Trophoblast cell (in vitro differentiated cells and primary cell): ENCODE data around the gene MUC5AC.
A peak's percentile ranks its signal among the peaks of the same experiment; 100 is the strongest.

ENCODE experiments used
- DNase-seq, 2 donors: peaks; one replicate each; pipeline ENCODE4 v3.0.0-alpha.2; 2016
- H2AFZ ChIP-seq: 2 replicates; pipeline ENCODE4 v1.6.1; 2013; ENCODE audit warnings: low read length, moderate library complexity, mild to moderate bottlenecking; ENCODE audit not compliant: insufficient read depth, poor library complexity
- H2AK5ac ChIP-seq: 2 replicates; pipeline ENCODE4 v1.6.1; 2013; ENCODE audit warnings: mild to moderate bottlenecking, low read length
- H2BK120ac ChIP-seq: 2 replicates; pipeline ENCODE4 v1.6.1; 2013; ENCODE audit warnings: low read length, mild to moderate bottlenecking, moderate library complexity; ENCODE audit not compliant: insufficient read depth, poor library complexity
- H2BK12ac ChIP-seq: 2 replicates; pipeline ENCODE4 v1.6.1; 2013; ENCODE audit warnings: mild to moderate bottlenecking, low read length, moderate library complexity
- H2BK5ac ChIP-seq: 2 replicates; pipeline ENCODE4 v1.6.1; 2013; ENCODE audit warnings: low read length, low read depth, moderate library complexity, mild to moderate bottlenecking; ENCODE audit not compliant: poor library complexity
- H3K14ac ChIP-seq: 2 replicates; pipeline ENCODE4 v1.6.1; 2013; ENCODE audit warnings: mild to moderate bottlenecking, low read length
- H3K18ac ChIP-seq: 2 replicates; pipeline ENCODE4 v1.6.1; 2013; ENCODE audit warnings: mild to moderate bottlenecking, low read length
- H3K23ac ChIP-seq: 2 replicates; pipeline ENCODE4 v1.6.1; 2013; ENCODE audit warnings: low read length
- H3K27ac ChIP-seq: 2 replicates; pipeline ENCODE4 v1.5.1; 2013; ENCODE audit warnings: low read depth, mild to moderate bottlenecking, inconsistent platforms, low read length, moderate library complexity
- H3K27me3 ChIP-seq: 2 replicates; pipeline ENCODE4 v1.6.1; 2013; ENCODE audit warnings: inconsistent platforms, mild to moderate bottlenecking, low read length, moderate library complexity; ENCODE audit not compliant: insufficient read depth
- H3K36me3 ChIP-seq, 2 experiments: 1 replicate in 1 of 2; 2 replicates in 1 of 2; pipeline ENCODE4 v1.6.1; 2013; ENCODE audit warnings: low read length in 2 of 2, mild to moderate bottlenecking in 2 of 2, moderate library complexity in 1 of 2; ENCODE audit not compliant: insufficient read depth in 2 of 2, control insufficient read depth in 1 of 2
- H3K4ac ChIP-seq: 2 replicates; pipeline ENCODE4 v1.6.1; 2013; ENCODE audit warnings: low read depth, mild to moderate bottlenecking, low read length, moderate library complexity
- H3K4me1 ChIP-seq, 2 experiments: 1 replicate in 1 of 2; 2 replicates in 1 of 2; pipeline ENCODE4 v1.6.1; 2013; ENCODE audit warnings: low read length in 2 of 2, mild to moderate bottlenecking in 2 of 2, moderate library complexity in 1 of 2; ENCODE audit not compliant: insufficient read depth in 2 of 2, control insufficient read depth in 1 of 2
- H3K4me2 ChIP-seq: 2 replicates; pipeline ENCODE4 v1.6.1; 2013; ENCODE audit warnings: inconsistent platforms, mild to moderate bottlenecking, low read length, moderate library complexity
- H3K4me3 ChIP-seq: 2 replicates; pipeline ENCODE4 v1.5.1; 2013; ENCODE audit warnings: mild to moderate bottlenecking, low read depth, low read length, inconsistent platforms
- H3K79me1 ChIP-seq: one replicate; pipeline ENCODE4 v1.6.1; 2013; ENCODE audit warnings: low read length
- H3K79me2 ChIP-seq: 2 replicates; pipeline ENCODE4 v1.6.1; 2013; ENCODE audit warnings: low read length, mild to moderate bottlenecking; ENCODE audit not compliant: control insufficient read depth, insufficient read depth, poor library complexity
- H3K9ac ChIP-seq: 2 replicates; pipeline ENCODE4 v1.6.1; 2013; ENCODE audit warnings: mild to moderate bottlenecking, low read length
- H3K9me3 ChIP-seq: 2 replicates; pipeline ENCODE4 v1.6.1; 2013; ENCODE audit warnings: low read depth, mild to moderate bottlenecking, control low read depth, inconsistent platforms, low read length; ENCODE audit not compliant: insufficient read depth
- H4K12ac ChIP-seq: 2 replicates; pipeline ENCODE4 v1.6.1; 2013; ENCODE audit warnings: low read depth, mild to moderate bottlenecking, low read length, moderate library complexity
- H4K8ac ChIP-seq: 2 replicates; pipeline ENCODE4 v1.6.1; 2013; ENCODE audit warnings: low read depth, mild to moderate bottlenecking, low read length, moderate library complexity
- H4K91ac ChIP-seq: one replicate; pipeline ENCODE4 v1.6.1; 2013; ENCODE audit warnings: low read depth, mild to moderate bottlenecking, low read length, moderate library complexity
- WGBS: extraction: QIAGEN DNeasy Blood & Tissue Kit; methylation state at CpG from one replicate; pipeline ENCODE4 v1.1.7; 2013; ENCODE audit warnings: missing lambda C conversion rate; ENCODE audit not compliant: insufficient read length, insufficient coverage; ENCODE audit errors: extremely low coverage; 5-methylcytosine and 5-hydroxymethylcytosine counted together

Gene MUC5AC

DNA sequence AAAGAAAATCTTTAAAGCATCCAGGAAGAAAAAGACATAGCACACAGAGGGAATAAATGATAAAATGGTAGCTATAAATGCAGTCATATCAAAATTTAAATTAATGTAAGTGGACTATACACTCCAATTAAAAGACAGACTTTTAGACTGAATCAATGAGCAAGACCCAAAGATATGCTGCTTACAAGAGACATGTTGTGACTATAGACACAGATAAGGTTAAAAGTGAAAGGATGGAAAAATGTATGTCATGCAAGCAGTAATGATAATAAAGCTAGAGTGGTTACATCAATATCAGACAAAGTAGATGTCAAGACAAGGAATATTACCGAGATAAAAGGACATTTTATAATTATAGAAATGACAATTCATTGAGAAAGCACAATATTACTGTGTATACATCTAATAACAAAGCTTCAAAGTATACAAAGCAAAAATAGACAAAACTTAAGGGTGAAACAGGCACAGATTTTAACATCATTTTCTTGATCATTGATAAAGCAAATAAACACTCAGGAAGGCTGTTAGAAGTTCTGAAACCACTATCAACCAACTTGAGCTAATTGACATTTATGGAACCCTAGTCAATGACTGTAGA lies 22.8 kb upstream of the MUC5AC start:
- H3K14ac ChIP-seq = no peak overlapping the region
- no peak overlapping the region for H4K8ac ChIP-seq
- no peaks in the 10 kb centered on the region for H3K36me3 ChIP-seq
- no peak overlapping the region for H2AK5ac ChIP-seq
- H3K9ac ChIP-seq = no peak overlapping the region
- H3K79me2 ChIP-seq = no peaks in the 10 kb centered on the region
- no peak for DNase-seq
- H2BK120ac ChIP-seq = no peak overlapping the region
- H3K4ac ChIP-seq = no peak overlapping the region
- H3K27ac ChIP-seq = no peak overlapping the region
- no peak overlapping the region for H3K18ac ChIP-seq
- no peak overlapping the region for H3K23ac ChIP-seq
- H4K91ac ChIP-seq = no peak overlapping the region
- H2BK12ac ChIP-seq = no peak overlapping the region
- peaks cover 21% of the 10 kb centered on the region for H3K9me3 ChIP-seq
- whole genome bisulfite sequencing = no CpG with 5 or more reads among the region's 1 CpG
- H4K12ac ChIP-seq = no peak overlapping the region
- no peak overlapping the region for H3K4me2 ChIP-seq
- H3K4me3 ChIP-seq = no peak overlapping the region
- no peak overlapping the region for H2BK5ac ChIP-seq
- H3K79me1 ChIP-seq = no peaks in the 10 kb centered on the region
- no peaks in the 10 kb centered on the region for H3K4me1 ChIP-seq
- no peak overlapping the region for H2AFZ ChIP-seq
- no peaks in the 10 kb centered on the region for H3K27me3 ChIP-seq

DNA sequence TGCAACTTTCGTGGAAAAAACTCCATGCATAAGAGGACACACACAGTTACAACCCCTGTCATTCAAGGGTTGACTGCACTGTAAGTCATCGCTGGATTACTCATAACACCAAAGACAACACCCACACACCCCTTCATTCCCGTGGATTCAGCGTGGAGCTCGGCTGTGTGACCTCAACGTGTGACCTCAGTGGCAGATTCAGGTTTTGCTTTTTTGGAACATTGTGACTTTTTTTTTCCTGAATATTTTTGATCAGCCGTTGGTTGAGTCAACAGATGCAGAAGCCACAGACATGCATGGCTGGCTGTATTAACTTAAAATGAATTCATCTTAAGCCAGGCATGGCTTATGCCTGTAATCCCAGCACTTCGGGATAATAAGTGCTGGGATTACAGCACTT lies 19.7 kb upstream of the MUC5AC start:
- no peak overlapping the region for H4K8ac ChIP-seq
- H3K36me3 ChIP-seq = no peaks in the 10 kb centered on the region
- no peak overlapping the region for H3K4ac ChIP-seq
- no peak overlapping the region for H3K14ac ChIP-seq
- no peak overlapping the region for H2BK12ac ChIP-seq
- H3K4me1 ChIP-seq = no peaks in the 10 kb centered on the region
- peaks cover 15% of the 10 kb centered on the region for H3K9me3 ChIP-seq
- no peak overlapping the region for H3K9ac ChIP-seq
- no peak overlapping the region for H3K23ac ChIP-seq
- H2AFZ ChIP-seq = no peak overlapping the region
- no peak overlapping the region for H2BK120ac ChIP-seq
- H2AK5ac ChIP-seq = no peak overlapping the region
- H3K79me2 ChIP-seq = no peaks in the 10 kb centered on the region
- no peak overlapping the region for H4K12ac ChIP-seq
- H3K4me2 ChIP-seq = no peak overlapping the region
- no peak overlapping the region for H3K27ac ChIP-seq
- H3K27me3 ChIP-seq = no peaks in the 10 kb centered on the region
- H3K18ac ChIP-seq = no peak overlapping the region
- H3K4me3 ChIP-seq = peak overlapping the region; percentile 1
- no CpG with 5 or more reads among the region's 8 CpGs for WGBS
- no peak overlapping the region for H4K91ac ChIP-seq
- DNase-seq = no peak
- no peaks in the 10 kb centered on the region for H3K79me1 ChIP-seq
- H2BK5ac ChIP-seq = no peak overlapping the region

GRCh38 chr11:1139441-1140083 lies 18.2 kb upstream of the MUC5AC start:
- Histone ChIP-seq H3K27ac (no peak overlapping the region), H2BK5ac (no peak overlapping the region)
- no CpG with 5 or more reads among the region's 12 CpGs for WGBS

DNA sequence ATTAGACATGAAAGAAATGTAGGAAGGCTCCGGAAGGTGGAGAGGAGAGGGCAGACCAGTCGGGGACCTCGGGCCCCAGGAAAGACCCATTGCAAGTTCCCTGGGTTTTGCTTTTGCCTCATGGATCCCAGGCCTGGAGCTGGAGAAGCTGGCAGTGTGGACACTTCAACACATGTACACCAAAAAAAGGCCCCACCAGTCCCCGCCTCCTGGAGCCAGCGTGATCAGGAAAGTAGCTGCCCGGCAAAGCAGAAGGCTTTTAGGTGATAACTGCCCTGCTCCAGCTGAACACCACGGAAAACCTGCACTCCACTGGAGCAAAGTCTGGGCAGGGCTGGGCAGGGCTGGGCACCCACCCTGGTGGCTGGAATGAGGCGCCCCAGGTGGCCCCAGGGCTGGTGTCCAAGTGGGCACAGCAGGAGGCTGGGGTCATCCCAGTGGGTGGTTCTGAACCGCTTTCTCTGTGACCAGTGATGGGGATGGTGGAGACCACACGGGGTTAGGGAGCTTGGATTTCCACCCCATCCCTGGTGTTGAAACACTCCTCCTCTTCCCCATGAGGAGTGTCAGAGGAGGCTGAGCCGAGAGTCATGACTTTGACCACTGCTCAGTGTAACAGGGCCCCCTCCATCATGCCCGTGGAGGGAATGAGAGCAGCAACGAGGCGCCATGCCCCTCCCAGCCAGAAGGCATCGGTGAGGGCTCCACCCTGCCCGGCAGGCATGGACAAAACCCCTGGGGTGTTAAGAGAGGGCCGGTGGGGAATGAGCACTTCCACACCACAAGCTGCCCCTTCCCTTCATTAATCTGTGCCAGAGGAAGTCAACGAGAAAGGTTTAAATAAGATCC lies 16.9 kb upstream of the MUC5AC start:
- H3K18ac ChIP-seq = no peak overlapping the region
- H4K91ac ChIP-seq = no peak overlapping the region
- no peak overlapping the region for H3K14ac ChIP-seq
- H3K9ac ChIP-seq = no peak overlapping the region
- no peak overlapping the region for H2AK5ac ChIP-seq
- no peaks in the 10 kb centered on the region for H3K79me2 ChIP-seq
- no peaks in the 10 kb centered on the region for H3K79me1 ChIP-seq
- no peak overlapping the region for H2BK12ac ChIP-seq
- no peaks in the 10 kb centered on the region for H3K4me1 ChIP-seq
- H3K4ac ChIP-seq = no peak overlapping the region
- H3K23ac ChIP-seq = no peak overlapping the region
- no peak overlapping the region for H2BK5ac ChIP-seq
- no peak overlapping the region for H2BK120ac ChIP-seq
- no peak overlapping the region for H3K27ac ChIP-seq
- H2AFZ ChIP-seq = no peak overlapping the region
- no peak for DNase-seq
- WGBS = no CpG with 5 or more reads among the region's 18 CpGs
- no peaks in the 10 kb centered on the region for H3K36me3 ChIP-seq
- H3K4me2 ChIP-seq = no peak overlapping the region
- H3K4me3 ChIP-seq = no peak overlapping the region
- H4K8ac ChIP-seq = no peak overlapping the region
- H4K12ac ChIP-seq = no peak overlapping the region
- H3K9me3 ChIP-seq = peaks cover 14% of the 10 kb centered on the region
- H3K27me3 ChIP-seq = no peaks in the 10 kb centered on the region

More at GRCh38 chr11:1139441-1140083, 18.2 kb upstream of the MUC5AC start:
- Histone ChIP-seq H2AFZ (no peak overlapping the region), H3K14ac (no peak overlapping the region), H3K9me3 (peaks cover 12% of the 10 kb centered on the region), H3K4me2 (no peak overlapping the region), H3K79me2 (no peaks in the 10 kb centered on the region), H3K27me3 (no peaks in the 10 kb centered on the region), H2AK5ac (no peak overlapping the region), H3K4me1 (no peaks in the 10 kb centered on the region), H3K9ac (no peak overlapping the region), H3K23ac (no peak overlapping the region), H4K91ac (no peak overlapping the region), H4K8ac (no peak overlapping the region), H2BK12ac (no peak overlapping the region), H3K4ac (no peak overlapping the region), H3K18ac (no peak overlapping the region), H3K4me3 (no peak overlapping the region), H3K36me3 (no peaks in the 10 kb centered on the region), H2BK120ac (no peak overlapping the region), H3K79me1 (no peaks in the 10 kb centered on the region), H4K12ac (no peak overlapping the region)
- no peak for DNase-seq
